Measurements from ENCODE around the gene POSTN.

Gene POSTN

GRCh38 chr13:37539170-37539569 is 59.4 kb downstream of the POSTN start:
- TF ChIP-seq, protein P1, sequence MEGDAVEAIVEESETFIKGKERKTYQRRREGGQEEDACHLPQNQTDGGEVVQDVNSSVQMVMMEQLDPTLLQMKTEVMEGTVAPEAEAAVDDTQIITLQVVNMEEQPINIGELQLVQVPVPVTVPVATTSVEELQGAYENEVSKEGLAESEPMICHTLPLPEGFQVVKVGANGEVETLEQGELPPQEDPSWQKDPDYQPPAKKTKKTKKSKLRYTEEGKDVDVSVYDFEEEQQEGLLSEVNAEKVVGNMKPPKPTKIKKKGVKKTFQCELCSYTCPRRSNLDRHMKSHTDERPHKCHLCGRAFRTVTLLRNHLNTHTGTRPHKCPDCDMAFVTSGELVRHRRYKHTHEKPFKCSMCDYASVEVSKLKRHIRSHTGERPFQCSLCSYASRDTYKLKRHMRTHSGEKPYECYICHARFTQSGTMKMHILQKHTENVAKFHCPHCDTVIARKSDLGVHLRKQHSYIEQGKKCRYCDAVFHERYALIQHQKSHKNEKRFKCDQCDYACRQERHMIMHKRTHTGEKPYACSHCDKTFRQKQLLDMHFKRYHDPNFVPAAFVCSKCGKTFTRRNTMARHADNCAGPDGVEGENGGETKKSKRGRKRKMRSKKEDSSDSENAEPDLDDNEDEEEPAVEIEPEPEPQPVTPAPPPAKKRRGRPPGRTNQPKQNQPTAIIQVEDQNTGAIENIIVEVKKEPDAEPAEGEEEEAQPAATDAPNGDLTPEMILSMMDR (conservative IDR thresholded peaks at IDR 0.05), result no peak
- no peak for TF ChIP-seq ZFX (IDR thresholded peaks at IDR 0.05)
- H3K27ac ChIP-seq, result no peak overlapping the region

GRCh38 chr13:37535501-37535900 is 63.1 kb downstream of the POSTN start:
- no peak for TF ChIP-seq ZFX (IDR thresholded peaks at IDR 0.05)
- TF ChIP-seq, protein P1 (conservative IDR thresholded peaks at IDR 0.05), result no peak
- no peak overlapping the region for H3K27ac ChIP-seq

- TF ChIP-seq, protein P1 (conservative IDR thresholded peaks at IDR 0.05), result no peak
- TF ChIP-seq ZFX (IDR thresholded peaks at IDR 0.05), result no peak
- no peak overlapping the region for H3K27ac ChIP-seq
Measured at GRCh38 chr13:37534676-37535075, 63.9 kb downstream of the POSTN start.

DNA sequence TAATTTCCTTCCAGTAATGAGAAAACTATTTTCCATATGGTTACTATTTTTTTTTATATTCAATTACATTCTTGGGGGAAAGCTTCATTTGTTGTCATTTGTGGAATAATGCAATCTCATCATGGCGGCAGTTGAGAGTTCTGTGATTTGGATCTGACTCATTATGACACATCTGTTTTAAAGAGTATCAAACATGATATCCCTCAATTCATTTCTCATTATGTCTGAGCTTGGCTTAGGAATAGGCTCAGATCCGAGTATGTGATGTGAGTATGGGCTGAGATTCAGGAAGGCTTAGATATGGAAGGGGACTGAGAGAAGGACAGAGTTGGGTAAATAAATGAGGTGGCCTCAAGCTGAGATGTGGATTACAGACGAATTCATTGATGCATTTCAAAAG is 64.4 kb downstream of the POSTN start:
- no peak overlapping the region for H3K27ac ChIP-seq
- TF ChIP-seq, protein P1 (conservative IDR thresholded peaks at IDR 0.05), result no peak
- no peak for TF ChIP-seq ZFX (IDR thresholded peaks at IDR 0.05)

GRCh38 chr13:37531049-37531448 is 67.5 kb downstream of the POSTN start:
- no peak for TF ChIP-seq ZFX (IDR thresholded peaks at IDR 0.05)
- TF ChIP-seq, protein P1 (conservative IDR thresholded peaks at IDR 0.05), result no peak
- H3K27ac ChIP-seq, result no peak overlapping the region

GRCh38 chr13:37529751-37530385 is 68.7 kb downstream of the POSTN start:
- H3K27ac ChIP-seq, result no peak overlapping the region
- no peak for TF ChIP-seq ZFX (IDR thresholded peaks at IDR 0.05)
- TF ChIP-seq, protein P1 (conservative IDR thresholded peaks at IDR 0.05), result no peak

DNA sequence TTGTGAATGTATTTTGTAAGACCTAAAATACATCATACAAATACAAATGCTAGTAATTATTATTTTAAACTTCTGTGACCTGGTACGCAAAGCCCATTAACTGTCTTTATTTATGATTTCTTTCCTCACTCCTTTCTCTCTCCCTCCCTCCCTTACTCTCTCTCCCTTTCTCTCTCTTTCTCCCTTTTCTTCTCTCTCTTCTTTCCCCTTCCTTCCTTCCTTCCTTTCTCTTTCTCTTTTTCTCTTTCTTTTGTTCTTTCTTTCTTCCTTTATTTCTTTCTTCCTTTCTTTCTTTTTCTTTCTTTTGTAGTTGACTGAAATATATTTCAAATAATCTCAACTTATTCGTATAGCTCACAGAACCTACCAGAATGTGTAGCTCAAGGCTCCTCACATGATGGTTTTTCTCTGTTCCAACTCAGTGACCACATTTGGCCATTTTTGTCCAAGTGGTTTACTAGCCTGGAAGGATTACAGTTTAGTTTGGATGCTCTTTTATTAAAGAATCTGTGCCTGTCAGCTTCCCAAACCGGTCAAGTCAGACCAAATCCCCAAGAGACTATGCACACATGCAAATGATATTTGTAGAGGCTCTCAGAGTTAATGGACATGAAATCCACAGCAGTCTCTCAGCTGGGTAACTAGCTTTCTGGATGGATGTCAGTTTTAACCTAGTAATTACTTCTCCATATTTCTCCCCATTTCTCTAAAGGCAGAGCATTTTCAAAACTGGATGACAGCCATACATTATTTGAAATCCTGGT is 71.7 kb downstream of the POSTN start:
- TF ChIP-seq ZFX (IDR thresholded peaks at IDR 0.05), result no peak
- TF ChIP-seq, protein P1 (conservative IDR thresholded peaks at IDR 0.05), result no peak
- H3K27ac ChIP-seq, result no peak overlapping the region
